Subcutaneous adipose tissue (tissue), 4 donors: ENCODE results near the gene RAPGEF5. TPM values are rescaled to one million over a fixed set of nuclear protein-coding genes. Genes with fewer than 3 reads are reported as not detected.

ENCODE experiments used
- total RNA-seq, 4 donors: library from RNA; depleted of rRNA; stranded (reverse); fragments of >200 nt; gene quantifications; one replicate each; pipeline ENCODE4 v1.1.0, GENCODE V29; 2016
- TF ChIP-seq, protein P1 (sequence below): fragments of 450-650 bp; IDR thresholded peaks from one replicate; pipeline ENCODE4 v1.5.1; 2016; ENCODE audit warnings: low read depth, mild to moderate bottlenecking, control low read depth, antibody characterized with exemption, moderate library complexity

RAPGEF5 gene
- total RNA-seq, 4 donors from 2014 or later, result 19.7 to 96.2 (median 63.1) TPM

DNA sequence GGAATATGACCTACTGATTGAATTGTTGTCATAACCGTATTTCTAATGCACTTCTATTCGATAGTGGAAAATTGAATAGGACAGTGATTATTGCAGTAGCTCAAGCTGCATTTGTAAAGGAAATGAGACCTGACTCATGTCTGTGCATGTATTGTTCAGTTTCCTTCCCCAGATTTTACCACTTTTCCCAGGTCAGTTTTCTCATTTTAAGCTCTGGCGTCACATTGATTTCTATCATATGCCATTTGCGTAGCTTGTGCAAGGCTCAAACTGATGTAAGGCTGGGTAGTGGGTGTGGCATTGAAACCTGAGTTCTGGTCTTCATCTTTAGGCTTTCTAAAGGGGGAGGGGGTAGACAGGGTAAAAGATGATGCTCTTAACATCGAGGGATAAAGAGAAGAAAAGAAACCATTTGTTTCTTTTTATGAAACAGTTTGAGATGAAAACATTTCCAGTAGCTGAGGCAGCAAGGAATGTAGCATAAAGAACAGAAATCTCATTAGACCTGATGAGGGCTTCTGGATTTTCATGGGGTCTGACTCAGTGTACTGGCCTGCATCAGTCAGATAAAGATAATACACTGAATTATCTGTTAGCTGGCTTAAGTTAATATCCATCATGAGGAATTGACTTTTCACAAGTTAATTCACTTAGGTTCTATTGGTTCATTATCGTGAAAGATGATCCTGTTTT is 229.0 kb downstream of the RAPGEF5 start:
- TF ChIP-seq, protein P1, sequence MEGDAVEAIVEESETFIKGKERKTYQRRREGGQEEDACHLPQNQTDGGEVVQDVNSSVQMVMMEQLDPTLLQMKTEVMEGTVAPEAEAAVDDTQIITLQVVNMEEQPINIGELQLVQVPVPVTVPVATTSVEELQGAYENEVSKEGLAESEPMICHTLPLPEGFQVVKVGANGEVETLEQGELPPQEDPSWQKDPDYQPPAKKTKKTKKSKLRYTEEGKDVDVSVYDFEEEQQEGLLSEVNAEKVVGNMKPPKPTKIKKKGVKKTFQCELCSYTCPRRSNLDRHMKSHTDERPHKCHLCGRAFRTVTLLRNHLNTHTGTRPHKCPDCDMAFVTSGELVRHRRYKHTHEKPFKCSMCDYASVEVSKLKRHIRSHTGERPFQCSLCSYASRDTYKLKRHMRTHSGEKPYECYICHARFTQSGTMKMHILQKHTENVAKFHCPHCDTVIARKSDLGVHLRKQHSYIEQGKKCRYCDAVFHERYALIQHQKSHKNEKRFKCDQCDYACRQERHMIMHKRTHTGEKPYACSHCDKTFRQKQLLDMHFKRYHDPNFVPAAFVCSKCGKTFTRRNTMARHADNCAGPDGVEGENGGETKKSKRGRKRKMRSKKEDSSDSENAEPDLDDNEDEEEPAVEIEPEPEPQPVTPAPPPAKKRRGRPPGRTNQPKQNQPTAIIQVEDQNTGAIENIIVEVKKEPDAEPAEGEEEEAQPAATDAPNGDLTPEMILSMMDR, result no peak

DNA sequence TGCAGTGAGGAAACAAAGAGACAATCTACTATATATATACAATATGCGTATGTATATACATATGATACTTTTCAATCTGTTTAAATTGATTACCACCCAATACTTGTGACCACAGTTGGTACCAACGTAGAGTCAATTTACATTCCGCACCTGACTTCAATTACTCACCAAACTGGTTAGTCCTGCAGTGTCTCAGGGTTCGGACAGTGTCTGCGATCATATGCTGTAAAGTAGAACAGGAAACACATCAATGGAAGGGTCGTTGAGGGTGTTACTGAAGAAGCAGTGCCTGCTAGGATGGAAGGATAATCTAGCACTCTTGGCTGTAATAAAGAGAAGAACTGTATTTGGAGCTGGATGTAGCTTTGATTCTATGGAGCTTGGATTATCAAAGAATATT is 231.5 kb downstream of the RAPGEF5 start:
- TF ChIP-seq, protein P1, result no peak

DNA sequence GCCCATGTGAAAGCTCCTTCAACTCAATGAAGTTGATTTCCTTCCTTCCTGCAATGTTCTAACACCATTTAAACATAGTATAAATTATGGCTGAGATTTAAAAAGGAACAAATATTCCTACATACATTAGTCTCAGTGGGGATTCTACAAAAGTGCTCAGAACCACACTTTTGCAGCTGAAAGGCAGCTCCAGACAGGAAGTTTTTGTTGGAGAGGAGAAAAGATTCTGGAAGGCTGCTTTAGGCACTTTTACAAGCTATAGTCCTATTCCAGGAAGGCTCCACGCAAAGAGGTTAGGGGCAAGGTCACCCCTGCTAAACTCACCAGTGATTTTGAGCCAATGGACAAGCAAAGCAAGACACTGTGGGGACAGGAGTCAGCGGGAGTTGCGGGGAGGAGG is 232.0 kb downstream of the RAPGEF5 start:
- TF ChIP-seq, protein P1, result no peak

DNA sequence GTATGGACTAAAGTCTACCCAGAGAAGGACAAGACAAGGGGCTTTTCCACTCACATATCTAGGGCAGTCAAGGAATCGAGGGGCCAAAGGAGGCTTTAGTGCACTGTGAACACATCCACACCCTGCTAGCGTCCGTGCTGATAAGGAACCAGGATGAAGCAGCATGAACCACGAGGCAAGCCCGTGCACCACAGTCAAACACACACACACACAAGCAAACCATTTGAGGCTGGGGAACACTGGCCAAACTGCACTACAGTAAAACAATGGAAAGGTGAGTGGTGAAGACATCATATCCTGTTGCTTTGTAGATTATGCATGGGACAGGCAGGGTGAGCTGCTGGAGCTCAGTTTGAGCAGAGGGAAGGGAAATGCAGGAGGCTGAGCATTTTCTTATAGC is 233.8 kb downstream of the RAPGEF5 start:
- TF ChIP-seq, protein P1, result no peak

DNA sequence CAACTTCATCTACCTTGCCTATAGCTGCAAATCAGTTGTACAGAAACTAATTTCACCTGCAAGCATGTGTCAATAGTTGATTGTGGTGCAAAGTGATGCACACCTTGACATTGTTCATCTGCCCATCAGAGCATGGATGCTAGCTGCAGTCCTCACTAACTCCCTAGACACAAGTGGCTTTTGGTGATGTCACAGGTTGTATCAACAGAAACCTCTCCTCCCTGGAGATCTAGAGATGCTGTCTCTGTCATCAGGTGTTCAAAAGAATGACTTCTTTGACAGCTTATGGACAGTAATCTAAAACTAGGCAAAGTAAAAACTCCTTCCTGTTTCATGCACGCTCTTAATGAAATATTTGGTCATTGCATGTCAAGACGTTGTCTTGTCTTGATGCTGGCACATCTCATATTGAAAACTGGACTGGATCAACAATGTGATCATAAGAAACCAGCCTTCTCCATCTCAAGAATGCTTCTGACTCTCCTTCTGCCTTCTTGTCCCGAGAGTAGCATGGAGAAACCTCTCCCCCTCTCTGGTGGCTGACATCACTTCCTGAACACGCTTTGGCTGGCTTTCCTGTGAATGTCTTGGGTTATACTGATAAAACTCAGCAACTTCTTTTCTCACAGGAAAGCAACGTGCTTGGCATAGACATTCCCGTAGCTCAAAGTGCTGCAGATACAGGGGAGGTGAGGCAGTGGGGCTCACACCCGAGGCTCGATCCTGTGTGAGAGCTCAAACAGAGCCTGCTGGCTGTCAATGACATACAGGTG is 235.1 kb downstream of the RAPGEF5 start:
- TF ChIP-seq, protein P1, result no peak

DNA sequence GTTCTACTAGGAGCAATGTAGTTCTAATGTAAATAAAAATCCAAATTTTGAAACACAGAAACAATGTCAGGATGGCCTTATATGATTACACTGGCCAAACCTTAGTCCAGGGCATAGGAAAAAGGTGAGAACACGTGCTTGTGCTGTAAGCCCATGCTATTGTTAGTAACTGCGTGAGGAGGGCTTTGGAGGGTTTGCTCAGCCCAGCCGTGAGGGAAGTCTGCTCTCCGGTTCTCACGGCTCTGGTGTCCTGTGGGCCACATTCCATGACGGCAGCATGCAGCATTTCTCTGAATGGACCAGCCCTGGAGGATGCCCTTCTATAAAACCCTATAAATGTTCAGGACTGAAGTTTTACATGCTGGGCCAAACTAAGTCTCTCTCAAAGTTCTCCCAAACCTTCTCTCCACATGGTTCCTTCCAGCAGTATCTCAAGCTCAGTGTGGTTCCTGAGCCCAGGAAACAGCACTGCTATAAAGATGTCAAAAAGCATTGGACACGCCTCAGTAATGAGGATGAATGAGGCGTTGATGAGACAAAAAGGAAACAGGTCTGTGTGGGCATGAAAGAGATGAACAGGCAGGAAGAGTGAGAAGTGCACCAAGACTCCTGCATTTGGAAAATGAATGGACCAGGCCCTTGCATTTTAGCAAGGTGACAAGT is 236.4 kb downstream of the RAPGEF5 start:
- TF ChIP-seq, protein P1, result no peak

DNA sequence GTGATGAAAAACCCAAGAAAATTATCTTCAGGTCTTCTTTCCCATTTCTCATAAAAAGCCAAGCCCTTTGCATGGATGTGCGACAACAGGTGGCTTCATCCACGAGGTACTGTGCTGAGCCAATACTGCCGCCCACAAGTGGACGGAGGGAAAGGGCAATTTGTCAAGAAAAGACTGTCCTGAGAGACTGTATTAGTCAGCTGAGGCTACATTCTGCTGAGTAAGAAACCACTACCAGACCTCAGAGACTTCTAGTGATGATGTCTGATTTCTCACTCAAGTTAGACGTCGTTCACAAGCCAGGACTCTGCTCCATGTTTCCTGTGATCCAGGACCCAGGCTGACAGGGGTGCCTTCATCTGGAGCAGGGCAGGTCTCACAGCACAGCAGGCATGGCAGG is 239.7 kb downstream of the RAPGEF5 start:
- TF ChIP-seq, protein P1, result no peak
